CD4-positive, alpha-beta T cell treated with Interleukin-1 beta for 1 hour (primary cell): ENCODE results near the gene SLC30A2.

Source experiments
- DNase-seq, 2 donors: peaks; one replicate each; pipeline ENCODE4 v3.0.0-alpha.2; 2020 to 2022

Gene SLC30A2

DNA sequence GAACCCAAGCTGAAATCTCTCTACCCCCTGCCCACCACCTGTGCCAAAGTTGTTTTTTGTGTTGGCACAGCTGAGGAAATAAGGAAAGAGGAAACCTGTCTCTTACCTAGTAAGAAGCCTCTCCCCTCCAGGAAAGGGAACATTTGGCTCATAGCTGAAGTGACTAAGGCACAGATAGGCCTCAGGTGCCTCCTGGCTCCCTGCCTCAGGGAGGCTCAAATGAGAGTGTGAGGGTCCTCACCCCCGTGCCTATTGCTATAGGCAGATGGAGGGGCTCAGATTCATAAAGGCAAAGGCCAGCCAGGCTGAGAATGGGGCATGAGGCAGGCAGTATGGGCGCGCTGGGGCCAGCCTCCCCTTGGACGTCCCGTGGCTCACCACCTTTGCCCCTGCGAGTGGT is 7.4 kb downstream of the SLC30A2 start:
- DNase-seq, result no peak

DNA sequence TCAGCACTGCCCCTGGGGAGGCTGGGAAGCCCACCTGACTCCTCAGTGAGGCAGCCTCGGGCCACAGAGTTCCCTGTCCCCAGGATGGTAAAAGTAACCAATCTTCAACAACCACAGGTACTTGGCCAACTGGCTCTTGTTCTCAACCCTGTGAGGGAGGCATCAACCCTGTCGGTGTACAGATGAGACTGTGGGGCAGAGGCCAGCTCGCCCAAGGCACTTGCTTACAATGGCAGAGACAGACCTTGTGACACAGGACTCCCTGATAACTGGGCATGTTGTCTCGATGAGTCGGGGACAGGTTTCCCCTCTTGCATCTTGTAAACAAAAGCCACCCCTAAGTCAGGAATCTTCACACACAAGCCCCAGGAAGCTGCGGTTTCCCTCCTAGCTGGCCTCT is 8.0 kb downstream of the SLC30A2 start:
- no peak for DNase-seq

DNA sequence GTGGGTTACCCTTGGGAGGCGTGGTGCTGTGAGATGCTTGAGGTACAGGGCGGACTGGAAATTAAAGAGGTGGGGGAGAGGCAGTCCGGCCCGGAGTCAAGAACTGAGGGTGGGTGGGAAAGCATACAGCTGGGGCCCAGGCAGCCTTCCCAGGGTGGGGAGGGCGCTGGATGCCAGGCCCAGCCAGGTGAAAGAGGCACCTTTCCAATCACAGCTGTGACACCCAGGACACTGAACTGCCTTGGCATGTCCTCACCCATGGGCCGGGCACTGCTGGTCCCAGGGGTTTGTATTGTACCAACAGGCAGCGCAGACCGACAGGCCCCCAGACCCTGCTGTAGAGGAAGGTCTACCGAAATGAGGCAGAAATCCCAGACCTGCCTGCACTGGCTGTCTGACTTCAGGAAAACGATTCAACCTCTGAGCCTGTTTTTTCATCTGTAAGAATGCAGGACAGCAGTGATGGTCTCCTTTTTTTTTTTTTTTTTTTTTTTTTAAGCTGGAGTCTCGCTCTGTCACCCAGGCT is 9.1 kb downstream of the SLC30A2 start:
- DNase-seq, result no peak

DNA sequence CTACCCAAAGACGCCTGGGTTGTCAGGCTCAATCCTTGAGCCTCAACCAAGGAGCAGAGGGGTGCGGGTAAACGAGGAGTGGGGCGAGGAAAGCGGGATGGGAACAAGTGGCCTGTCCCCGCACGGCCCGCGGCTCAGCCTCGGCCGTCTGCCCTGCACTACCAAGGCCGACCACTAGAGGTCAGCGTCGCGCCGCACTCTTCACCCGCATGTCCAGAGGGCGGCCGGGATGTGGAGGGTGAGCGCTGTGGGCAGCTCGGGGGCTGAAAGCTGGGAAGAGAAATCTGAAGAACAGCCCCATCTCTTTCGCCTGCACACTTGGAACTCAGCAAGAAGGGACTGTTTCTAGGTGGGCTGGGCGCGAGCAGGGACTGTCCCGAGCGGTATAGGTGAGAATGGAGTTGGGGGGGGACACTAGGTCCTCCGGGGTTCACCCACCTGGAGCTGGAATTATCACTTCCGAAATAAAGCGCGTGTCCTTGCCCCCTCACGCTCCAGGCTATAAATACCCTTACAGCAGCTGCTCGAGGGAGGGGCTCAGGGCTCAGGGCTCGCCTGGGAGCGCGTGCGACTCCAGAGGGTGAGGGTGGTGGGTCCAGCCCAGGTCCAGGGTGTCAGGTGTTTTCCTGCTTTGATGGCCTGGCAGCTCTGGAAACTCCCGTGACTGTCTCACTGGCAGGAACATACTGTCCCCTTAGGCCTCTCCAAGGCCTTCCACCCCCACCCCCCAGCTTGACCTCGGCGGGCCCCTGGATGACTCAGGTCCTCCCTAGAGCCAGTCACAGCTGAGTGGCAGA is 9.8 kb downstream of the SLC30A2 start:
- DNase-seq, result peak; percentile 71 to 79

DNA sequence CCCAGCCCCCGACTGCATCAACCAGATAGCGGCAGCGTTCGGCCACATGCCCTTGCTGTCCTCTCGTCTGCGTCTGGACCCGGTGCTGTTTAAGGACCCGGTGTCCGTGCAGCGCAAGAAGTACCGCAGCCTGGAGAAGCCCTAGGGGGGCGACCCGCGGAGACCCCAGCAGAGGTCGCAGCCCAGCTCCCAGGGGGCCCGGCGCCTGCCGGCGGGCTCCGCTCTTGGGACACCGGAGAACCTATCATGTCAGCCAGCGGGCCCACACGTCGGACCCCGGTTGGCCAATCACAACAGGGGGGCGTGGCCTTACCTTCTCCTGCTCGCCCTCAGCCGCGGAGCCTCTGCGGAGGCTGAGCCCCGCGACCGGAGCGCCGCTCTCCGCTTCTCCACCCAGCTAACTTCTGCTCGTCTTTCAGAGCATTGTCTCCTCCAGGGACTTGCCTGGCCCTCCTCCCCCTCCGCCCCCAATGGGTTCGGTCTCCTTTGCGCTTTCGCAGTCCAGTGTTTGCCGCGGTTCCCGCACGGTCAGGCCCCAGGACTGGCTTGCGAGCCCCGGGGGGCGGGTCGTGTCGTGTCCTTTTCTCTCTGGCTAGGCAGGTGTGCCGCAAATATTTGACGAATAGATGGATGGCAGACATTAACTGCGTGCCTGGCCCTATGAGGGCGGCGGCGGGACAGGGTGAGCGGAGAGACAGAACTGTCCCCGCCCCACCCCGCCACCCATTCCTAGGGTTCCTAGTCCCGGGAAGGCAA is 10.5 kb downstream of the SLC30A2 start:
- peak; percentile 93 for DNase-seq

DNA sequence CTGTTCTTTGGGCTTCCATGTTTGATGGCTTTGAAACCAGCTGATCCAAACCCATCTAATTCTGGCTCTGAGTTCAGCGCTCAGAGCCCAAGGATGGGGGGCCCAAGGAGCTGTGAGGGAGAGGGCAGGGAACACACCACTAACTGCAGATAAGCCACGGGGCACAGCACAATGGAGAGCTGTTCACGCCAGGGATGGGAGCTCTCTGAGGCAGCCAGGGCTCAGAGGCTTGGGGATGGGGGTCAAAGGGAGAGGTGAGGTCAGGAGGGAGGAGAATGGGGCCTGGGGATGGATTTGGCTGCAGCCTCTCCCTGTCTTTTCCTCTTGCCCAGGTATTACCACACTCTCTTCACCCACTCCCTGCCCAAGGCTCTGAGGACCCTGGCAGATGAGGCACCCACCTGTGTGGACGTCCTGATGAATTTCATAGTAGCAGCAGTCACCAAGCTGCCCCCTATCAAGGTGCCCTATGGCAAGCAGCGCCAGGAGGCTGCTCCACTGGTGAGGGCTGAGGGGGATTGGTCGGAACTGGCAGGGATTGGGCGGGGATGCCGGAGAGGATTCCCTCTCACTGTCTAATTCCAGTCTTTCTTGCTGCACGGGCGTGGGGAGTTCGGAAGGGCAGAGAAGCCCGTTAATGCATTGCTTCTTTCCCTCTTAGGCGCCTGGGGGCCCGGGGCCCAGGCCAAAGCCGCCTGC is 11.3 kb downstream of the SLC30A2 start:
- DNase-seq, result no peak

DNA sequence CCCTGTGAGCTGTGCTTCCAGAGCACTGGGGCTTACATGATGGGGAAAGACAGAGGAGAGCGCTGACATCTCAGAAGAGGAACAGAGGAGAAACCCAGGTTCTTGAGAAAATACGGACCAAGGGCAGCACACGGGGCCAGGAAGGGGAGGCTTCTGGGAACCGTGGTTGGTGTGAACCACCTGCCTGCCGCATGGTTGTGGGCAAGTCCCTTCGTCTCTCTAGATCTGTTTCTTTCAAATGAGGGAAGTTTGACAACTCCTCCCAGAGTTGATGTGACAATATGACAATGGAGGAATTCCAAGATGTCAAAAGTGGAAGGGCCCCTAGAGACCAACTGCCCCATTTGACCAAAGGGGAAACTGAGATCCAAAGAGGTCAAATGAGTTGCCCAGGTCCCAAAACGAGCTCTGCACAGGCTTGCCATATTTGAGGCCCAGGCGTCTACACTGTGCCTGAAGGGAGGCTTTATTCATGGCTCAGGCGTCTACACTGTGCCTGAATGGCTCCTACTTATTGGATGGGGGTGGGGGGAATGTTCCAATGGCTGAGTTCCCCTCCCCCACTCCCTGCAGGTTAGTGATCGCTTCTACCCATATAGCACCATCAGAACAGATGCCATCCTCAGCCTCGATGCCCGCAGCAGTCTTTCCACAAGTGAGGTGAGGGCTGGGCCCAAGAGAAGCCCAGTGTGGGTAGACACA is 13.1 kb downstream of the SLC30A2 start:
- DNase-seq, result no peak

DNA sequence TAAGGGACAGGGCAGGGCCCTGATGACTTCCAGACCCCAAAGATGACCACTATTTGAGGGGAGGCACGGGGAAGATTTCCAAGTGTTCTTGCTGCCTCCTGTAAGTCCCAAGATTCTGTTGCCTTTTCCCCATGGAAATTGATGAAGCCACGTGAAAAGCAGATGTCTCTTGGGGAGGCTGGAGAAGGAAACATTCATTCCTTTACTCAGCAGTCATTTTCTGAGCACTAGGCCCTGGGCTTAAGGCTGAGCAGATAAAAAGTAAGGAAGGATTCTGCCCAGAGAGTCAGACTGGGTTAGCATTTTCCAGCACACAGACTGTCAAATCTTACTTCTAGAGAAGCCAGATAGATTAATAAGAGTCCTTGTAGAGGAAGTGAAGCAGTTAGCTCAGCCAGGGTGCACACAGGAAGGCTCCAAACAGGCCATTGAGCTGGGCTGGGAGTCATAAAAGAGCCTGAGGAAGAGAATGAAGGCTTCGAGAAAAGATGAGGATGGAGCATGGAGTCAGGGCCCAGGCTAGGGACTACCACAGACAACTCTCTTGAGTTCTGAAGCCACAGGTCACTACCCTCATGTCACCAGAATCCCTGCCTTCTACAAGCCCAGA is 14.2 kb downstream of the SLC30A2 start:
- no peak for DNase-seq

DNA sequence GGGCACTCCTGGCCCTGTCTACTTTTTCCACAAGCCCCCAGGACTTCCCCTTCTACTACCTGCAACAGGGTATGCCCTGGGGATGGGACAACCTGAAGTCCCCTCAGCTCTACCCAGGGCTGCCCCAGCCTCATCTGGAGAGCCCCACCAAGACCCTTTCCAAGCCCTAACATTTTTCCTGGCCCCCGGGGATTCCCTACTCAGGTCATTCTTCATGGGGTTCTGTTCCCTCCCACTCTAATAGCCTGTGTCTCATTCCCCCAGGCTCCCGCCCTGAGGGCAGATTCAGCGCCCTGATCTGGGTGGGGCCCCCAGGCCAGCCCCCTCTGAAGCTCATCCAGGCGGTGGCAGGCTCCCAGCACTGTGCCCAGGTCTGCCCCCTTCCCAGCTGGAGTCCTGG is 14.7 kb downstream of the SLC30A2 start:
- no peak for DNase-seq

DNA sequence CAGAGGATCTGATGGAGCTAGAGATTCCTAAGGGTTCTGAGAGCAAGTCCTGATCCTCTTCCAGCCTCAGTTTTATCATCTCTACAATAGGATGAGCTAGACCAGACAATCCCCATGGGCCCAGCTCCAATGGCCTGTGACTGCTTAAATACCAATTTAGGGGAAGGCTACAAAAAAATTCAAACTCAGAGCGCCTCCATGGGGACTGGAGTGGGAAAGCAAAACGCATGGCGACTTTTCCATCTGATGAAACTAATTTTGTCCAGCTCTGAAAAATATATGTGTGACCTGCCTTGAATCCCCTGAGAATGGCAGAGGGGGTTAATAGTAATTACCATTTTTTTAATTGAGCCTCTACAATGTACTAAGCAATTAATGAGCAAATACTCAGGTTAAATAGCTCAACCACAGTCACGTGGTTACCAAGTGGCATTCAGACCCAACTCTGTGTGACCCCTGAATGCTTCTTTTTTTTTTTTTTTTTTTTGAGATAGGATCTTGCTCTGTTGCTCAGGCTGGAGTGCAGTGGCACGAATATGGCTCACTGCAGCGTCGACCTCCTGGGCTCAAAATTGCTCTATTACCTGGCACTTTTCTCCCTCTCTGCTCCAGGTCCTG is 15.9 kb downstream of the SLC30A2 start:
- no peak for DNase-seq

DNA sequence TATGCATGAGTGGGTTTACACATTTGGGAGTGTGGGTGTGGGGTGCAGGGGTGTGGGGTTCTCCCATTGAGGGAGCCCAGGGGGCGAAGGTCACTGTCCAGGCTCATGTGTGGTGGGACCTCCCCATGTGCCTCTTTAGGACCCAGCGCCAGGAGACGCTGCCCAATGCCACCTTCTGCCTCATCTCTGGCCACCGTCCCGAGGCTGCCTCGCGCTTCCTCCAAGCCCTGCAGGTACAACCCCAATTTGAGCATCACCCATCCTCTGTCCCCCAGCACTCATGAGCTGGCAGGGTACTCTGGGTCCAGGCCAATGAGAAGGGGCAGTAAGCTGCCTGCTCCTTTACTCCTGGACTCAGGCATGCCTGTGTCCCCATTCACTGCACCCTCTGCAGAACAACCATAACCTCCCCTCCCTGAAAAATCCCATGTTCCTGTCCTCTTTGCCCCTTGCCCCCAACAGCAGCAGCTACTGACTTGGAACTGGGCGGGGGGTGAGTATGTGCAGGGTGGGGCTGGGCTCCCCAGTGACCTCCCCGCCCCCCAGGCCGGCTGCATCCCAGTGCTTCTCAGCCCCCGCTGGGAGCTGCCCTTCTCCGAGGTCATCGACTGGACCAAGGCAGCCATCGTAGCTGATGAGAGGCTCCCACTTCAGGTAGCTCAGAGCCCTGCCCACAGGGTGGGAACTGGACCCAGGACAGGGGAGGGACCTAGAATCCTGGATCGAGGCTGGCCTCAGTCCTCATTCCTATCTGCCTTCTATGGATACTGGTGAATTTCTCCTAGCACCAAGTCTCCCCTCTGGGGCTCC is 16.7 kb downstream of the SLC30A2 start:
- DNase-seq, result no peak

DNA sequence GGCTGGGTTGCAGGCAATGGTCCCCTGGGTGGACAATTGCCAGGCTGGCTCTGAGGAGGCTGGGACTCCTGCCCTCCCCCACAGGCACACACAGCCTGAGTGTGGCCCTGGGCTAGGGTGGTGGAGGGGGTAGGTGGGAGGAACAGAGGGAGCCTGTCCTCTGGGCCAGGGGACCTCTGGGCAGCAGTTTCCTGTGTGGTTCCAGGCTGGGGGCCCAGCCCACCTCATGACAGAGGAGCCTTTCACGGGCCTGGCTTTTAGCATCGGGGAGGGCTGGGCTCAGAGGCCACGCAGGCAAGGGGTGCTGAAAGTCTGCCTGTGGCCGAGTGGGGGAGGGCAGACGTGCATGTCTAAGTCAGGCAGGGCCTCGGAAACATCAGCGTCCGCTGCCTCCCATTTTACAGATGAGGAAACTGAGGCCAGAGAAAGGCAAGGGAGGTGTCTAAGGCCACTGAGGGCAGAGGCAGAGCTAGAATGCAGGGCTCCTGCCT is 17.4 kb downstream of the SLC30A2 start:
- DNase-seq, result no peak

DNA sequence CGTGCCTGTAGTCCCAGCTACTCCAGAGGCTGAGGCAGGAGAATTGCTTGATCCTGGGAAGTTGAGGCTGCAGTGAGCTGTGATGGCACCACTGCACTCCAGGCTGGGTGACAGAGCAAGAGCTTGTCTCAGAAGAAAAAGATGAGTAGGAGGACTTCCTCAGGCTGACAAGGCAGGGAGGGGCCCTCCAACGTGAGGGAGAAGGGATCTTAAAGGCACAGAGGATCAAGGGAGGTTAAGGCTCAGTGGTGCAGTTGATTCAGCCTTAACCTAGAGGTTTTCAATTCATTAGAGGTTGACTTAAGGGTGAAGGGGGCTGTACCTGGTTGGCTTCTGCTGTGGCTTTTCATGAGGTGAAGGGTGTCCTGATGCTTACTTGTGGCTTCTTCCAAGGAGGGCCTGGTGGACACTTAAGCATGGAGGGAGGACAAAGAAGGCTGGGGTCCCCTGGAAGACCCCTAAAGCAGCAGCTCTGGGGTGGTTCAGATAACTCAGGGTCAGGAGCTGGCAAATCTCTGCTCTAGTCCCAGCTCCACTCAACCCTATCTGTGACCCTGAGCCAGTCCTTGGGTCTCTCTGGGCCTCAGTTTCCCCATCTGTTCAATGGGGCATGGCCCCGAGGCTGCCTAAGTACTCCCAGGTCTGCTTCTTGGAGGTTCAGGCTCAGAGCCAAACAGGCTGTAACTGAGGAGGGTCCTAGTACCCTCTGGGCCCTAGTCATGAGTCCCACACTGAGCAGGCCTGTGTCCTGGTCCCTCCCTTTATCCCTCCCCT is 18.0 kb downstream of the SLC30A2 start:
- DNase-seq, result no peak

DNA sequence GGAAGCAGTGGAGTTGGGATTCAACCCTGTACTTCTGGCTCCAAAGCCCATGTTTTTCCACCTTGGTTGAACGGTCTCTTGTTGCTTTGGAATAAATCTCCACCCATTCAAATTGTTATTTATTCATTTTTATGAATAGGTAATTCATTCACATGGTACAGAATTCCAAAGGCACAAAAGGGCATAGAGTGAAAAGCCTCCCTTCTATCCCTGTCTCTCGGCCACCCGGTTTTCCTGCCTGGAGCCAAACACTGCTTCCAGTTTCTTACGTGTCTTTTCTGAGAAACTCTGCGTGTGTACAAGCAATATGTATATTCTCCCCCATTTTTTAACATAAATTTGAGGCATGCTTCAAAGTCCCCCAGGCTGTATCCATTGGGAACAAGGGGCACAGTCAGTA is 20.4 kb downstream of the SLC30A2 start:
- no peak for DNase-seq

DNA sequence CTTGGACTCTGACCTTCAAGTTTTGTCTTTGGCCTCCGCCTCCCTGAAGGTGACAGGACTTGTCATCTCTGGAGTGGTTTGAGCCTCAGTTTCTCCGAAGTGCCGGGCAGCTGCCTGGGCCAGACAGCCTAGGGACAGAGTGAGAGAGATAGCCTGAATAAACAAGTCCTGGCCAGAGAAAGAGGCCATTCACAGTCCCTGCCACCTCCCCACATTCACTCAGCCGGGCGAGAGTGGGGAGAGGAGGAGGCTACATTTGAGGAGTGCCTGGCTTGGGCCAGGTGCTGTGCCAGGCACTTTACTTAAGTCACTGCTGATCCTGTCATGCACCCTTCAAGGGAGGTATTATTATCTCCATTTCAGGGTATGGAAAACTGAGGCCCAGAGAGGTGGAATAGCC is 20.9 kb downstream of the SLC30A2 start:
- DNase-seq, result no peak

DNA sequence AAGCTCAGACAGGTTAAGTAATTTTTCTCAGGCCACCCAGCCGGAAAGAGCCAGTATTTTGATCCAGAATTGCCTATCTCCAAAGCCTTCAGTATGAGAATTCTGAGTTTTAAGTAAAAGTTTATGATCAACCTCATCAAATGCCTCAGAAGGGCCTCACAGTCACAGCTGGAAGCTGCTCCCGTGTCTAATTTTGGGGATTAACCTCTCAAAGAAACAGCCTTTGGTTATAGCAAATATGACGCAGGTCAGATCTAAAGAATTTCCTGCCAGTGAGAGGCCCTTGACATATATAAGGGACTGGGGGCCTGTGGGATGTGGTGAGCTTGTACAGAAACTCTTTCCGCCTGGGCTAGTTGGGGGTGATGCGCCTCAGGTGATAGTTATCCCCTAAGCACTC is 22.1 kb downstream of the SLC30A2 start:
- no peak for DNase-seq

DNA sequence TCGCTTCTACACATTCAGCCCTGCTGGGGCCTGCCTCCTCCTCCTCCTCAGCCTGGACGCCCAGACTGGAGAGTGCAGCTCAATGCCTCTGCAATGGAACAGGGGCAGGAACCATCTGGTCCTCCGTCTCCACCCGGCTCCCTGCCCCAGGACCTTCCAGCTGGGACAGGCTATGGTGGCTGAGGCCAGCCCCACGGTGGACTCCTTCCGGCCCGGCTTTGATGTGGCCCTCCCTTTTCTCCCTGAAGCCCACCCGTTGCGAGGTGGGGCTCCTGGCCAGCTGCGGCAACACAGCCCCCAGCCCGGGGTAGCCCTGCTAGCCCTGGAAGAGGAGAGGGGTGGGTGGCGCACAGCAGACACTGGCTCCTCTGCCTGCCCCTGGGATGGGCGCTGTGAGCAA is 22.9 kb downstream of the SLC30A2 start:
- no peak for DNase-seq

DNA sequence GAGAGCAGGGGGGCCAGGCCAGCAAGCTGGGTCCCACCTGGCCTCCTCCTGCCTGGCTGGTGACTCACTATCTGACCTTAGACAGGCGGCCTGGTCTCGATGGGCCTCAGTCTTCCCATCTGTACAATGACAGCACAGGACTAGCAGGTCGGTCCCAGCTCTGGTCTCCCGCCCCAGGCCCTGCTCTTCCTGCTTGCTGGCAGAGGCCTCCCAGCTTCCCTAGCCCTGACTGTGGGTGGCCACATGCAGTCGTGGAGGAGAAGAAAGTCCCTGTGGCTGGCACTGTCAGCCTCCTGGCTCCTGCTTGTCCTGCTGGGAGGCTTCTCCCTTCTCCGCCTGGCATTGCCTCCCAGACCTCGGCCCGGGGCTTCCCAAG is 23.5 kb downstream of the SLC30A2 start:
- DNase-seq, result no peak

DNA sequence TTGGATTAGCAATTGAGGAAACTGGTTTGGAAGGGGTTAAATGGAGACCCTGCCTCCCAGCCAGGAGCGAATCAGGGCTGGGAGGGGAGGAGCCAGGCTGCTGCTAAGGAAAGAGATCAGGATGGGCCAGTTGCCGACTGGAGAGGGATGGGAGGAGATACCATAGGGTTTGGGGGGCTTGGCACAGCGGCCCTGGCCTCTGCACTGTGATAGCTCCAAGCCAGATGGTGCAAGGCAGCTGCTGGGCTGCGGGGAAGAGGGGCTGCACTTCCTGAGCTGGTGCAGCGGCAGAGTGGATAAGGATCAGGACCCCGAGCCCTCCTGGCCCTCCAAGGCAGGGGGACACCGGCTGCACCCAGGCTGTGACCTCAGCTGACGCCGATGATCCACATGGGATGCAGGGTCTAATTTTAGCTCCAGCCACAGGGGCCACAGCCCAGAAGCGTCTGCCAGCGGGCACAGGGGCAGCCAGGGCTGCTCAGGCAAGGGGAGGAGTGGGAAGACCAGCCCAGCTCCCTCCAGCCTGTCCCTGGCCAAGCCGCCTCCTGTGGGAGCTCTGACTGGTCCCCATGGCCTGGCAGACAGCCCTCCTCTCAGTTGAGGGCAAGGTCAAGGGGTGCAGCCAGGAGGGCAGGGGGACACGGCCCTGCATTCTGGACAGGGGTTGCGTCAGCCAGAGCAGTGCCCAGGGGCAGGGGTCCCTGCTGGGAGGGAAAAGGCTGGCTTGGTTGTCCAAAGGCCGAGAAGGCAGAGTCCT is 24.1 kb downstream of the SLC30A2 start, which contains the start of gene EXTL1:
EXTL1 (plus strand) TSS at position 129 of the 757 bp plus-strand sequence. CDS start 872 bp downstream, outside the sequence.
- DNase-seq, result no peak
